Measurements from ENCODE around the gene SDK1.

DNA sequence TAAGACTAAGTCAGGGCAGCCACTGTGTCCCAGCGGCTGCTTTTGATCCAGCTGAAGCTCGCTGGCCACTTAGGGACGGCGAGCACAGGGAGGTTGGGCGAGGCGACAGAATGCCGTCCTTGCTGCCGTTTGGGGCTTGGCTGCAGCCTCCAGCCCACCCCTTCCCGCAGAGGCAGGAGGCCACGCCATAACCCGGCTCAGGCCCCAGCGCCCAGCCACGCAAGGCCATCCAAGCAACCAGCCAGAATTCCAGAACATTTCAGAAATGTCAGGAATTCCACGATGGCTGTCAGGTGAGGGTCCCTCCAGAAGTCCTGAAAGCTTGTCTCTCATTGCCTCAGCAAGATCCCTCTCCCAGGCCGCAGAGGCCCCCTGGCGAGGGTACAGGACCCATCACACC is 901.9 kb downstream of the SDK1 start:
- TF ChIP-seq, protein P1, sequence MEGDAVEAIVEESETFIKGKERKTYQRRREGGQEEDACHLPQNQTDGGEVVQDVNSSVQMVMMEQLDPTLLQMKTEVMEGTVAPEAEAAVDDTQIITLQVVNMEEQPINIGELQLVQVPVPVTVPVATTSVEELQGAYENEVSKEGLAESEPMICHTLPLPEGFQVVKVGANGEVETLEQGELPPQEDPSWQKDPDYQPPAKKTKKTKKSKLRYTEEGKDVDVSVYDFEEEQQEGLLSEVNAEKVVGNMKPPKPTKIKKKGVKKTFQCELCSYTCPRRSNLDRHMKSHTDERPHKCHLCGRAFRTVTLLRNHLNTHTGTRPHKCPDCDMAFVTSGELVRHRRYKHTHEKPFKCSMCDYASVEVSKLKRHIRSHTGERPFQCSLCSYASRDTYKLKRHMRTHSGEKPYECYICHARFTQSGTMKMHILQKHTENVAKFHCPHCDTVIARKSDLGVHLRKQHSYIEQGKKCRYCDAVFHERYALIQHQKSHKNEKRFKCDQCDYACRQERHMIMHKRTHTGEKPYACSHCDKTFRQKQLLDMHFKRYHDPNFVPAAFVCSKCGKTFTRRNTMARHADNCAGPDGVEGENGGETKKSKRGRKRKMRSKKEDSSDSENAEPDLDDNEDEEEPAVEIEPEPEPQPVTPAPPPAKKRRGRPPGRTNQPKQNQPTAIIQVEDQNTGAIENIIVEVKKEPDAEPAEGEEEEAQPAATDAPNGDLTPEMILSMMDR (IDR thresholded peaks at IDR 0.05), result no peak
- no peak for TF ChIP-seq POLR2A (IDR thresholded peaks at IDR 0.05)

All from body of pancreas (tissue), 4 donors.